Measurements from ENCODE around the gene STRN3.

DNA sequence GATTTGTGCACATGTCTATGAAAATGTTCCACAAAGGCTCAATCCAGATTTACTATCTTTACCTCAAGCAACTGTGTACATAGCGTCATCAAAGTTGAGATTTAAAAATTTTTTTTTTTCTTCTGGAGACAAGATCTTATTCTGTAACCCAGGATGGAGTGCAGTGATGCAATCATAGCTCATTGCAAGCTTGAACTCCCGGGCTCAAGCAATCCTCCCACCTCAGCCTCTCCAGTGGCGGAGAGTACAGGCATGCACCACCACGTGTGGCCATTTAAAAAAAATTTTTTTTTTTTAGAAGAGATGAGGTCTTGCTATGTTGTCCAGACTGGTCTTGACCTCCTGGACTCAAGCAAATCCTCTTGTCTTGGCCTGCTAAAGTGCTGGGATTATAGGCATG lies 149.5 kb downstream of the STRN3 start:
- no peak for TF ChIP-seq EZH2 (IDR thresholded peaks at IDR 0.05; ENCODE audit: insufficient read depth, poor library complexity, severe bottlenecking)
- TF ChIP-seq EZH2phosphoT487 (IDR thresholded peaks at IDR 0.05; ENCODE audit: insufficient read depth, low read depth): no peak

All from GM23248 (cell line).